GM21737 (cell line): ENCODE measurements around the gene RTF2.
A peak's percentile ranks its signal among the peaks of the same experiment; 100 is the strongest.

Experiments
- ATAC-seq: cut with Tn5 transposase; IDR thresholded peaks from one replicate; pipeline ENCODE4 v1.9.1; 2021; ENCODE audit warnings: mild to moderate bottlenecking, moderate library complexity; ENCODE audit not compliant: unreplicated experiment

Gene RTF2

GRCh38 chr20:56438284-56438683 is 30.1 kb upstream of the RTF2 start:
- ATAC-seq: no peak

DNA sequence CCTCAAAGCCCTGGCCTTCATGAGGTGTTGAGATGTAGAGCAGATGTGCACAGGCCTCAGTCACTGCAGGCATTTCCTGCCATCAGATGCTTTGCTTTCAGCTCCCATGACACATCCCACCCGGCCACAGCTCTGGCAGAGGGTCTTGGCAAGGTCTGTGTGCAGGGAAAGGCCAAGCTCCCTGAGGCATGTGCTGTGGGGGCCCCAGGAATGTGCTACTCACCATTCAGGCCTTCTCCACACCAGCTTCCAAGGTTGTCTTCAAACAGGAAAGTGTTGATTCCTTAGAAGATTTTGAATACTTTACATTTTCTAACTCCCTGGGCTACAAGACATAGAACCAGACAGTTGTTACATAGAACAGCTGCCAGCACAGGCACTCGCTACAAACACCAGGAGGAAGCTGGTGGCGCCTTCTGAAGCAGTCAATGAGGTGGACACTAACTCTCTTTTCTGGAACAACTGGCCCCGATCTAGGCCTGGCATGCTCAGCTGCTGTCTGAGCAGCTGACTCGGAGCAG is 28.6 kb upstream of the RTF2 start:
- no peak for ATAC-seq

DNA sequence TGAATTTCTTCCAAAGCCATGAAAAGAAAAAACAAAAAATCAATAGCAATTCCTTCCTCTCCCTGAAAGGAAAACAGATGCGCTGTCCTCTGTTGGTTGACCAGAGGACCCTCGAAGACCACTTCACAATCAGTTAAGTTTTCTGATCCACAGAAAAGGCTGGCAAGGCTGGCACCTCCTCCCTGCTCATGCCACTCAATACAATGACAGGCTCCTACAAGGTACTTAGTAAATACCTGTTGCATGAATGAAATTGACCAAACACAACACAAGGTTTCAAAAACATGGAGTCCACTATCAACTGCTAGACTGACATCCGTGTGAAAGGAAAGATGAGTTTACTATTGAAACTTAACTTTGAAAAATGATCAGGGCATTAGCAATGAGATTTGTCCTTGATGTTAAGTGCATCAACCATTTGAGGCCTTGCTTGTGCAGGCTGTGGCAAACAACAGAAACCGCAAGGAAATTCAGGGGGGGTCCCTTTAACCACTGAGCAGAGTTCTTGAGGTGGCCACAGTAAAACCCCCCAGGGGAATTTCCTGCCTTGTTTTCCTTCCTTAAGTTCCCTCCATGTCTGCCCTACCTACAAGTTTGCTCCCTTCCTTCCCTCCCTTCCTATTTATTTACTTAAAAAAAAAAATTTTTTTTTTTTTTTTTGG is 27.9 kb upstream of the RTF2 start:
- ATAC-seq: no peak

GRCh38 chr20:56442389-56443365 is 25.8 kb upstream of the RTF2 start:
- ATAC-seq: no peak

DNA sequence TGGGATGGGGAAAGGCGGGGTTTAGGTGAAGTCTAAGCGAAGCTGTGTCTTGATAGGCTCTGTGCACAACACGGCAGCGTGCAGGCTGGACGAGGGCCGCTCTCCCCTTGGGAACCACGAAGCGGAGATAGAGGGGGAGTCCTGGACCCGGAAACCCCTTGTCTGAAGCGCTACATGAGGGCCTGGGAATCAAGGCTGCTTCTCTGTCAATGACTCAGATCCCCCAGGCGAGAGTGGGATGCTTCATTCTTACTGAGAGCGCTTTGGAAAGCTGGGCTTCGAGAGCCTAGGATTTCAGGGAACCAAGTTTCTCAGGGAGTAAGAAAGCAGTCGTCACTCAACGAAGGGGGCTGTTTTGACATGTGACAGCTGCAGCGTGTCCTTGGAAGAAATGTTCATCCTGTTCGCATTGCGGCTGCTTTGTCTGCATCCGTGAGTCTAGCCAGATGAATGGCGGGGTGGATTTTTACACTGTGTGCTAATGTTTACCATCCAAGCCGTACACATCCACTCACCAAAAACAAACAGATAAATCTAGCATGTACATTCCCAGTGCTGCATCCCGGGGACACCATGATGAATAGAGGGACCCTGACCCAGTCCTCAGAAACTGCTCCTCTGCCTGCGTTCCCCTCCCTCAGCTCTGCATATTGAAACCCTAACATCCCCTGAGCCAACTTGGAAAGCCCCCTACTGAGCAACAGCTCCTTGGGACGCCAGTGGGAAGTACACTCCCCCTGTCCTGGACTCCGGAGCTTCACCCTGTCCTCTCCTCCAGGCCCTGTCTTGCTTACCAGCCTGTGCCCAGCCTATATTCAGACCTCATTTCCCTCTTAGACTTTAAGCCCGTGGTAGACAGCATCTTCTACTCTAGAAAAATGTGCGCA is 24.5 kb upstream of the RTF2 start:
- ATAC-seq: no peak

DNA sequence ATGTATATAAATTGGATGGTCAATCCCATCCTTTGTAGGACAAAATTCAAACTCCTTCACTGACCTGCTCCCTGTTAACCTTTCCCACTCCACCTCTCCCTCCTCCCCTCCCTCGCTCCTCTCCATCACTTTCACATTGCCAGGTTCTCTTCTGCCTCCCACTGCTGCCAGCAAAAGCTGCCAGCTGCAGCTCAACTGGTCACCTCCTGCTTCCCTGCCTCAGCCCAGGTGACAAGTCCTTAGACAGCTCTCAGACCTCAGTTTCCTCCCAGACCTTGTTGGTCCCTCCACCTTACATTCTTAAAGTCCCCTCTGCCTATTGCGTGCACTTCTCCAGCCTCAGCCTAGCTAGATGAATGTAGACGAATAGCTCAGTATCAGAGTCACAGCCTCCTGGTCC is 23.3 kb upstream of the RTF2 start:
- ATAC-seq: no peak

DNA sequence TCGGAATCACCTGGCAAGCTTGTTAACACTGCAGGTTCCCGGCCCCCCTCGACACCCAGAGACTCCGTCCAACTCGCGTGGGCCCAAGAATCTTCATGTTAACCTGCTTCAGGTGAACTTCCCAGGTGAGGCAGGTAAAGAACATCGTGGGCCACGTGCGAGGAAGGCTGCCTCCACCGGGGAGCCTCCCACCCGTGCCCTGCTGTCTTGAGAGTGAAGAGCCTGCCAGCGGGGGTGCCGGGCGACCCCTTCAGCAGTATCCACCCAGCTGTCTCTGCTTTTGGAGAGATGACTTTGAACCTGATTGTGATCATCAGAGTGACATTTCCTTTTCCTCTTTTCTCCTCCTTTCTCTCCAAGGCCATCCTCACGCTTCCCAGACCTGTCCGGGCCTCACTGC is 22.9 kb upstream of the RTF2 start:
- no peak for ATAC-seq

DNA sequence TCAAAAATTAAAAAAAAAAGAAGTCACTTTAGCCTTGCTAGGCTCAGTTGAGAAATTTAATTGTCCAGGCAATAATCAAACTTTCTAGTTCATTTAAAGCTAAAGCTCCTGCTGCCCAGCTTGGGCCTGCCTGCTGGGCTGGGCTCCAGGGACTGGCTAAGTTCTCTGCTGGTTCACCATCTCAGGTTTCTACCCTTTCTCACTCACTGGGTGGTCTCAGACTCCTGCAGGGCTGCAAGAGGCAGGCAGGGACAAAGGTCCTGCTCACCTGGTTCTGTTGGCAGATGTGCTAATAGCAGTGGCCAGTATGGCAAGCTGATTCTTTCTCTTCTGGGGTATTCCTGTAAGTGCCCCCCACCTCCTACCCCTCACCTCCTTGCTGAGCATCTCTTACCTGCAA is 21.2 kb upstream of the RTF2 start:
- ATAC-seq: no peak

GRCh38 chr20:56449459-56449858 is 19.0 kb upstream of the RTF2 start:
- ATAC-seq: no peak

DNA sequence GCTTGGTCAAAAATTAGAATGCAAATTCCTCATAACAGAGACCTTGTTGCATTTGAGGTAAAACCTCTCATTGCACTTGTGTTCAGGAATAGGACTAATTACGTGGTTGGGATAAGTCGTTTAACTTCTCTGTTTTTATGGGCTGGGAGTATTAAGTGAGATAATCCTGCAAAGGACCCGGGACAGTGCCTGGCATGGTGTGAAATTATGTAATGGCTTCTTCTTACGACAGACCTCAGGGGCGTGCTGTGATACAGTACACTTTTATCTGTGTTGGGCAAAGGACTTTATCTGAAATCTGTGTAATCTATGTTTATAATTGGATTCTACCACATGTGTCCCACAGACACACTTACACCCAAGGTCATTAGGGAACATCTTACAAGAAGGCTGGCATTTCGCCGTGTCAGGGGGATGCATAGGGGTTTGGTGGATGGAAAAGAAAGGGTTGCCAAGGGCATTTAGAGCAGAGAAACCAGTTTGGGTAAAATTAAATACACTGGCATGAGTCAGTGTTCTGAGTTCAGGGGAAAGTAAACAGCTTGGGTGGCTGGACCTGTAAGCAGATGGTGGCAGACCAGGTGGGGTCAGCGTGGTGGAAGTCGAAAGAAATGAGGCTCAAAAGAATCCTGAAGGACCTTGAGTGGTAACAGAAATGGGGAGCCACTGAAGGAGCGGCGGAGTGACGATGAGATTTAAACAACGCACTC is 17.2 kb upstream of the RTF2 start:
- no peak for ATAC-seq

DNA sequence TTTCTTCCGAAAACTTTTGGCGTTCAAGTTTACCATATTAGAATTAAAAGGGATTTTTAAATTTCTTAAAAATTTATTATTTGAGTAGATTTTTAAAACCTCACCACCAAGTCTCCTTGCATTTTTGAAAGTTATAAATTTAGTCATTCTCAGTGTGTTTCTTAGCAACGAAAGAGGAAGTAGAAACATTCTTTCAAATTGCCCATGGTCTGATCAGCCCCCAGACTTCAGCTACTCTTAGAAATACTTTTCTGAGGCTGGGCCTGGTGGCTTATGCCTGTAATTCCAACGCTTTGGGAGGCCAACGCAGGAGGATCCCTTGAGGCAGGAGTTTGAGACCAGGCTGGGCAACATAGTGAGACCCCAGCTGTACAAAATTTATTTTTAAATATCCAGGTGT is 15.1 kb upstream of the RTF2 start:
- ATAC-seq: peak; percentile 57

DNA sequence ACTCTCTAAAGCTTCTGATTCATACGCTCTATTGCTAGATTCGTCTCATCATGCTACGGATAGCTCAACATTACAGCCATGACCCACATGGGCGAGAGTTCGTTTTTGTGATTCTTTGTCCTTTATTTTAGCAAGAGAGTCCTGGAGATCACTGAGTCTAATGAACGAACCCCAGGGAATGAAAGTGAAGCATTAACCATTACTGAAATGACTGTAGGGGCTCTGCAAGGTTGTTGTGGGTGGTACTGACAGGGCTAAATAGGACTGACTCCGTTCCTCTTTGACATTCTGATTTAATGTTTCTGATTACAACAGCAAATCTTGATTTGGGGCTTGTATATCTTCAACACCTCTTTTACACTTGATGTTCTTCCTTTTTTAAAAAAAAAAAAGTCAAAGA is 13.7 kb upstream of the RTF2 start:
- ATAC-seq: peak; percentile 71

- no peak for ATAC-seq
These were observed 10.1 kb upstream of the RTF2 start for GRCh38 chr20:56458206-56458821.

DNA sequence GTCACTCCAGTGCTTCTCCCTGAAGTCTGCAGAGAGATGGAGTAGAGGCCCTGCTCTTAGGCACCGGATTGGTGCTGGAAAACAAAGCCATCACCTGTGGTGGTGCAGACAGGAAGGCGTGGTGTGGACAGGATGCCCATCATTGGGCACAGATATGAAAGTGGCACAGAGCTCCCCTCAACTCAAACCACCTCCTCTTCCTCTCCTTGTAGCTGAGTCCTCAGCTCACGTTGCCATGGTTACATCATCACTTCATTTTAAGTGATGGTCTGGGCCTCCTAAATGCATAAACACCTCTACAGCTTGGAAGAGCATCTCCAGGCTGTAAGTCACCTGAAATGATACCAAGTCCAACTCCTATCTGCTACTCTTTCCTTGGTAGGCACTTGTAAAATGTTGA is 8.0 kb upstream of the RTF2 start:
- no peak for ATAC-seq

GRCh38 chr20:56461576-56461975 is 6.9 kb upstream of the RTF2 start:
- ATAC-seq: no peak

DNA sequence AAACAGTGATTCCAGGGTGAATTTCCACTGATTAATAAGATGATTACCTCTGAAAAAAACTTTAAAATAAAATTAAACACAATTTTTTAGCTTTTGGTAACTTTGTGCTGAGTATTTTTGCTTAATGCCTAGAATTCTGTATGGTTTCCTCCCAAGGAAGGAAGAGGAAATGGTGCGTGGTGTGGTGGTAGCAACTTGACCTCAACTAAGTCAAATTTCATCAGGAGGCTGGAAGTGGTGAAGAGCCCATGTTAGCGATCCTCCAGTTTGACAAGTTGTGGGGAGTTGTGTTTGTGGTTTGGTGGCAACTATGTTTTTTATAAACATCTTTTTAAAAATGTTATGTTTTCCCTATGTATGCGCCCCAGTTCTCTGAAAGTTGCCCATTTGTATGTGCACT is 5.0 kb upstream of the RTF2 start:
- ATAC-seq: no peak

GRCh38 chr20:56465997-56466396 is 2.4 kb upstream of the RTF2 start:
- no peak for ATAC-seq

DNA sequence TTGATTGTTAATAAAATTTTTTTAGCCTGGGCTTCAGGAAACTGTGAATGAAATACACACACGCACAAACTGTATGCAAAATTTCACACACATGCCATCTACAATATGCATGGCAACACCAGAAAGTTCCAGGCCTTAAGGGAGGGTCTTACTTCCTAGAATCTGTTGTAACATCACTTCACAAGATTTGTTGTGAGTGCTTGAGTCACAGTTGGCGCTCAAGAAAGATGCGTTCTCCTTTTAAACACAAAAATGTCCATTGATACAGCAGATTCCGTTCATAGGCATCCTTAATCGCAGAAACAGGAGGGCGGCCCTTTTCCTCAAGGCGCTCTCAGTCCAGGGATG is 485 bp upstream of the RTF2 start:
- peak; percentile 2 for ATAC-seq

DNA sequence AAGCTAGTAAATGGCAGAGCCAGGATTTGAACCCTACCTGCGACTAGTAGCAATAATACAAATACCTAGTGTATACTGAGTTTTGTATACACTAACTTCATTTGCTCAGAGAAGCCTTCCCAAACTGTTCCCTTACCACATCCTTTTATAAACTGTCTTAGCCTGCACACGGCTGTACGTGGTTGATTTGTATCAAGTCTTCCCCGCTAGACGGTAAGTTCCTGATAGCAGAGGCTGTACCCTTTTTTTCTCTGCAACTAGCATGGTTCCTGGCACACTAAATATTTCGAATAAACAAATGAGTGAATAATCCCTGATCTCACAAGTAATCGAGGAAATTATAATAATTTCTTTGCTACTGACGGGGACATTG is 636 bp downstream of the RTF2 start:
- ATAC-seq: no peak

GRCh38 chr20:56483970-56484369 is 15.5 kb downstream of the RTF2 start:
- ATAC-seq: no peak
